Stimulated activated CD4-positive, alpha-beta T cell treated with anti-CD3 and anti-CD28 coated beads, Interleukin-4, amount 100 ng/mL, for 1 hour (primary cell): Measurements from ENCODE around the gene TIMM44.
"Not testable (repeated sequence)": the region's sequence is repeated elsewhere in the genome, so short reads cannot be mapped to it uniquely, and the experiment has no call there.

Experiments used
- DNase-seq: peaks from one replicate; pipeline ENCODE4 v3.0.0-alpha.2; 2020

The TIMM44 gene

GRCh38 chr19:7942981-7943443 lies 454 bp downstream of the TIMM44 start:
- DNase-seq: no peak

GRCh38 chr19:7941895-7942596 lies 1.4 kb downstream of the TIMM44 start:
- no peak for DNase-seq

- DNase-seq: no peak
Measured at GRCh38 chr19:7940841-7941240, 2.6 kb downstream of the TIMM44 start.

GRCh38 chr19:7934766-7935165 lies 8.7 kb downstream of the TIMM44 start:
- DNase-seq: no peak

- DNase-seq: no peak
Measured at GRCh38 chr19:7933828-7934725, 9.4 kb downstream of the TIMM44 start.

- no peak for DNase-seq
Measured at GRCh38 chr19:7933411-7933810, 10.1 kb downstream of the TIMM44 start.

- no peak for DNase-seq
Measured at GRCh38 chr19:7932930-7933300, 10.6 kb downstream of the TIMM44 start.

GRCh38 chr19:7932276-7932929 lies 11.1 kb downstream of the TIMM44 start:
- no peak for DNase-seq

GRCh38 chr19:7931221-7932061 lies 12.0 kb downstream of the TIMM44 start:
- no peak for DNase-seq

- DNase-seq: no peak
Measured at GRCh38 chr19:7930765-7931164, 12.7 kb downstream of the TIMM44 start.

- DNase-seq: not testable (repeated sequence)
Measured at GRCh38 chr19:7930030-7930429, 13.4 kb downstream of the TIMM44 start.

- peak; percentile 60 for DNase-seq
Measured at GRCh38 chr19:7928741-7929701, 14.4 kb downstream of the TIMM44 start.

GRCh38 chr19:7928334-7928706 lies 15.1 kb downstream of the TIMM44 start:
- no peak for DNase-seq

GRCh38 chr19:7927605-7928333 lies 15.7 kb downstream of the TIMM44 start:
- DNase-seq: no peak

- no peak for DNase-seq
Measured at GRCh38 chr19:7926727-7927604, 16.5 kb downstream of the TIMM44 start.

GRCh38 chr19:7926021-7926726 lies 17.3 kb downstream of the TIMM44 start, which contains the start of gene CTXN1:
Gene CTXN1, minus strand, starts transcription at chr19:7926135. Its CDS starts 597 bp downstream, at chr19:7925538.
- peak; percentile 83 for DNase-seq

GRCh38 chr19:7925171-7925851 lies 18.2 kb downstream of the TIMM44 start:
- DNase-seq: peak; percentile 81

GRCh38 chr19:7924651-7925170 lies 18.8 kb downstream of the TIMM44 start:
- DNase-seq: no peak
